GM19397 (cell line): ENCODE measurements around the gene MFF.

Experiments used
- ATAC-seq: cut with Tn5 transposase; IDR thresholded peaks from one replicate; pipeline ENCODE4 v1.9.1; 2021; ENCODE audit warnings: mild to moderate bottlenecking, moderate library complexity; ENCODE audit not compliant: unreplicated experiment

Gene MFF

GRCh38 chr2:227324995-227325838 lies at the start of gene MFF:
Gene MFF, plus strand, starts transcription at chr2:227325251. Its CDS starts 5,415 bp downstream, at chr2:227330666.
- peak; percentile 99 for ATAC-seq

- no peak for ATAC-seq
These were observed 44.2 kb upstream of the MFF start for GRCh38 chr2:227280895-227281294.

GRCh38 chr2:227285741-227286236 lies 39.3 kb upstream of the MFF start:
- no peak for ATAC-seq

- ATAC-seq, result no peak
These were observed 37.3 kb upstream of the MFF start for GRCh38 chr2:227287771-227288170.

- ATAC-seq, result no peak
These were observed 32.7 kb upstream of the MFF start for GRCh38 chr2:227292314-227292713.

- ATAC-seq, result no peak
These were observed 31.5 kb upstream of the MFF start for GRCh38 chr2:227293531-227293930.

- no peak for ATAC-seq
These were observed 29.2 kb upstream of the MFF start for GRCh38 chr2:227295806-227296205.

GRCh38 chr2:227296671-227297405 lies 28.2 kb upstream of the MFF start:
- no peak for ATAC-seq

GRCh38 chr2:227301523-227301922 lies 23.5 kb upstream of the MFF start:
- no peak for ATAC-seq

GRCh38 chr2:227308784-227309183 lies 16.3 kb upstream of the MFF start:
- ATAC-seq, result peak; percentile 68

- ATAC-seq, result no peak
These were observed 14.3 kb upstream of the MFF start for GRCh38 chr2:227310756-227311110.

GRCh38 chr2:227311861-227312506 lies 13.1 kb upstream of the MFF start:
- no peak for ATAC-seq

- ATAC-seq, result no peak
These were observed 12.5 kb upstream of the MFF start for GRCh38 chr2:227312579-227312978.

GRCh38 chr2:227313310-227313709 lies 11.7 kb upstream of the MFF start:
- ATAC-seq, result no peak

GRCh38 chr2:227317834-227318233 lies 7.2 kb upstream of the MFF start:
- ATAC-seq, result no peak

- no peak for ATAC-seq
These were observed 4.6 kb upstream of the MFF start for GRCh38 chr2:227320305-227321094.

GRCh38 chr2:227322530-227323205 lies 2.4 kb upstream of the MFF start:
- ATAC-seq, result no peak

- no peak for ATAC-seq
These were observed 1.2 kb upstream of the MFF start for GRCh38 chr2:227323818-227324217.

GRCh38 chr2:227324642-227324994 lies 433 bp upstream of the MFF start:
- ATAC-seq, result no peak

- peak; percentile 6 for ATAC-seq
These were observed 766 bp downstream of the MFF start for GRCh38 chr2:227325839-227326195.
